Stimulated activated CD8-positive, alpha-beta memory T cell treated with anti-CD3 and anti-CD28 coated beads, Interleukin-4, amount 100 ng/mL, for 48 hours (primary cell): ENCODE measurements around the gene LPIN2.
A peak's percentile ranks its signal among the peaks of the same experiment; 100 is the strongest.
"Not testable (repeated sequence)": the region's sequence is repeated elsewhere in the genome, so short reads cannot be mapped to it uniquely, and the experiment has no call there.

Experiments
- DNase-seq: peaks from one replicate; pipeline ENCODE4 v3.0.0-alpha.2; 2020

The LPIN2 gene, protein sequence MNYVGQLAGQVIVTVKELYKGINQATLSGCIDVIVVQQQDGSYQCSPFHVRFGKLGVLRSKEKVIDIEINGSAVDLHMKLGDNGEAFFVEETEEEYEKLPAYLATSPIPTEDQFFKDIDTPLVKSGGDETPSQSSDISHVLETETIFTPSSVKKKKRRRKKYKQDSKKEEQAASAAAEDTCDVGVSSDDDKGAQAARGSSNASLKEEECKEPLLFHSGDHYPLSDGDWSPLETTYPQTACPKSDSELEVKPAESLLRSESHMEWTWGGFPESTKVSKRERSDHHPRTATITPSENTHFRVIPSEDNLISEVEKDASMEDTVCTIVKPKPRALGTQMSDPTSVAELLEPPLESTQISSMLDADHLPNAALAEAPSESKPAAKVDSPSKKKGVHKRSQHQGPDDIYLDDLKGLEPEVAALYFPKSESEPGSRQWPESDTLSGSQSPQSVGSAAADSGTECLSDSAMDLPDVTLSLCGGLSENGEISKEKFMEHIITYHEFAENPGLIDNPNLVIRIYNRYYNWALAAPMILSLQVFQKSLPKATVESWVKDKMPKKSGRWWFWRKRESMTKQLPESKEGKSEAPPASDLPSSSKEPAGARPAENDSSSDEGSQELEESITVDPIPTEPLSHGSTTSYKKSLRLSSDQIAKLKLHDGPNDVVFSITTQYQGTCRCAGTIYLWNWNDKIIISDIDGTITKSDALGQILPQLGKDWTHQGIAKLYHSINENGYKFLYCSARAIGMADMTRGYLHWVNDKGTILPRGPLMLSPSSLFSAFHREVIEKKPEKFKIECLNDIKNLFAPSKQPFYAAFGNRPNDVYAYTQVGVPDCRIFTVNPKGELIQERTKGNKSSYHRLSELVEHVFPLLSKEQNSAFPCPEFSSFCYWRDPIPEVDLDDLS

DNA sequence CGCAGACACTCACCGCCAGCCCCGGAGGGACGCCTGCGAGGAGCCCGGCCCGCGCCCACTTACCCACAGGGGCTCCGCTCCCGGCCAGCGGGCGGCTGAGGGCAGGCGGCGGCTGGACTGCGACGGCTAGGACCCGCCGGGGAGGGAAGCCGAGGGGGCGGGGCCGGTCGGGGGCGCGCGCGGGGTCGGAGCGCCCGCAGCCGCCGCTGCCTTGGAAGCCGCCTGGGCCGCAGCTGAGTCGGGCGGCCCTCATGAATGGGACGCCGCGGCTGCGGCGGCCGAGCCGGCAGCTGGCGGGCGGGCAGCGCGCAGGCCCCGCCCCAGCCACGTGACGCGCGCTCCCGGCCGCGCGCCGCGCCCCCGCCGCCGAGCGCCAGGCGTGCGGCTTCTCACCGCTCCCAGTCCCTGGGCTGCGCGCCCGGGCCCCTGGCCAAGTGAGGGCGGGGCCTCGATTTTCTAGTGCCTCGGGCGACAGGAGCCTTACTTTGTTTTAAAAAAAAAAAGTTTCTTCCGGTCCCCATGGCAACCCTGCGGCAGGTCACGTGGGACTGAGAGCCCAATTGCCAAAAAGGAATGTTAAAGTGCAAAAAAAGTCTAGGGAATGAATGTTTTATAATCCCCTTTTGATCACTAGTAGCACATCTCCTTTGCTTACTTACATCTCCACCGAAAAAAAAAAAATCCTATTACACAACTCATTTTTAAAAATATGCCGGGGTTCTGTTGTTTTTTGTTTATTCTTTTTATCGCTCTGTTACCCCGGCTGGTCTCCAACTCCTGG is at the start of gene LPIN2:
Gene LPIN2 (minus strand): TSS at position 121 of the 781 bp plus-strand sequence. CDS start 52,304 bp downstream, outside the sequence.
- peak; percentile 95 for DNase-seq

- peak; percentile 67 for DNase-seq
These were observed 48.8 kb upstream of the LPIN2 start for GRCh38 chr18:3061581-3062312.

DNA sequence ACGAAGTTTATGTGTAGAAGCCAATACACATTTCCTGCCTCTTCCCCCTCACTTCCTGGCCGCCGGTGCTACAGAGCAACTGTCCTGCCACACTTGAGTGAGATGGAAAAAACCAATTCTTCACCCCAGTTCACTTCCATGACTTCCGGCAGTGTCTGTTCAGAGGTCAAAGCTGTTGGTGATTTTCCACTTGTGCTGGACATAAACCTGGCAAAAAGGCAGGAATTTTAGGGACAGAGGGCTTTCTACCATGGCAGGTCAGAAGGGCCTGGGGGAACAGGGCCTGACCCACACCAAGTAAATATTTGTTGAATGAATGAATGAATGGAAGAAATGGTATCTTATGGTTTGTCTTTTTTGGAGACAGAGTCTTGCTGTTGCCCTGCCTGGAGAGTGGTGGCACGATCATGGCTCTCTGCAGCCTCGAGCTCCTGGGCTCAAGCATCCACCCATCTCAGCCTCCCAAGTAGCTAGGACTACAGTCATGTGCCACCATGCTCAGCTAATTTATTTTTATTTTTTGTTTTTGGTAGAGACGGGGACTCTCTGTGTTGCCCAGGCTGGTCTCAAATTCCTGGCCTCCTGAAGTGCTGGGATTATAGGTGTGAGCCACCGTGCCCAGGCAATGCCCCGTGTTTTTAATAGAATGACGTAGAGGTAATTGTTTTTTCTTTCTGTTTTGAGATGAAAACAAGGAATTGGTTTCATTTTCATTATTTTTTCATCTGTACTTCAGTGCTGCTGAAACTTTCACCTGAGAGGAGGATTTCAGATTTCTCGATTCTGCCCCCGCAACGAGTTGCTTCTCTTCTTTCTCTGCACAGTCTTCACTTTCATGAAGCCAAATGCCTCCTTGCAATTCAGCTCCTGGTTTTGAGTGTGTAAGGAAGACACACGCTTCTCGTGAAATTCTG is 48.0 kb upstream of the LPIN2 start:
- peak; percentile 60 for DNase-seq

GRCh38 chr18:3059272-3059671 is 46.3 kb upstream of the LPIN2 start:
- no peak for DNase-seq

- no peak for DNase-seq
These were observed 45.6 kb upstream of the LPIN2 start for GRCh38 chr18:3058328-3059191.

DNA sequence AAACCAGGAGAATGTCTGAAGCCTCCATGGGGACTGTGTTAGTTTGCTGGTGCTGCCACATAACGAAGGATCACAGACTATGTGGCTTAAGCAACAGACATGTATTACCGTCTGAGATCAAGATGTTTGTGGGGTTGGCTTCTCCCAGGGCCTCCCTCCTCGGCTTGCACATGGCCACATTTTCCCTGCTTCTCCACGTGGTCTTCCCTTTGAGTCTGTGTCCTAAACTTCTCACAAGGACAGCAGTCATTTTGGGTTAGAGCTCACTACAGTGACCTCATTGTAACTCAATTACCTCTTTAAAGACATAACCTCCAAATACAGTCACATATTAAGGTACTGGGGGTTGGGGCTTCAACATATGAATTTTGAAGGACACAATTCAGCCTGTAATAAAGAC is 44.6 kb upstream of the LPIN2 start:
- no peak for DNase-seq

GRCh38 chr18:3056311-3056710 is 43.4 kb upstream of the LPIN2 start:
- no peak for DNase-seq

DNA sequence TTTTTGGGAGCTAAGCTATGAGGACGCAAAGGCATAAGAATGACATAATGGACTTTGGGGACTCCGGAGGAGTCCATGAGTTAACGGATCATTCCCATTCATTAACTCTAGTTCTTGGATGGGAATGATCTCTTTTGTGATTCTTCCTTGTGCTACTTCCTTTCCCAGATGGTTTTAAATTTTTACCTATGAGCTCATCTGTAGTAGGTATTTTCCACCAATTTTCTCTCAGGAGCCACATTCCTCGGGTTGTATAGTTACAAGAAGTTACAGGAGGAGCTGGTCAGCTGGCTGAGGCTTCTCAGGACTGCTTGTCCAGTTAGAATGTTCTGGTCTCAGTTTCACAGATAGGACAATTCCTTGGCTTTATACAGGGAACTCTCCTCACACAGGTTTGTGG is 42.9 kb upstream of the LPIN2 start:
- no peak for DNase-seq

- DNase-seq, result no peak
These were observed 42.3 kb upstream of the LPIN2 start for GRCh38 chr18:3055186-3055728.

- no peak for DNase-seq
These were observed 41.8 kb upstream of the LPIN2 start for GRCh38 chr18:3054780-3055179.

DNA sequence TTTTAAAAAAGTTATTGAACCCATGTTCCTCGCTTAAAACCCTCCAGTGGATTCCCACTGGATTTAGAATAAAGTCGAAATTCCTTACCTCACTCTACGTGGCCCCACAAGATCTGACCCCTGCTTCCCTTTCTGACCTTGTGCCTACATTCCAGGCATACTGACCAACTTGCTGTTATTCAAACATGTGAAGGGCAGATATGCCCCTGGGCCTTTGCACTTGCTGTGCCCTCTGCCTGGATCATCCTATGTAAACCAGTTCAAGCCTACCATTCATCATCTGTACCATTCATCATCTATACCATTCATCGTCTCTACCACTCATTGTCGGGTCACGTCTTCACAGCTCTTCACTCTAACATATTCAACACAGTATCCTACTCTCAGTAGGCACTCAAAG is 41.3 kb upstream of the LPIN2 start:
- DNase-seq, result no peak

DNA sequence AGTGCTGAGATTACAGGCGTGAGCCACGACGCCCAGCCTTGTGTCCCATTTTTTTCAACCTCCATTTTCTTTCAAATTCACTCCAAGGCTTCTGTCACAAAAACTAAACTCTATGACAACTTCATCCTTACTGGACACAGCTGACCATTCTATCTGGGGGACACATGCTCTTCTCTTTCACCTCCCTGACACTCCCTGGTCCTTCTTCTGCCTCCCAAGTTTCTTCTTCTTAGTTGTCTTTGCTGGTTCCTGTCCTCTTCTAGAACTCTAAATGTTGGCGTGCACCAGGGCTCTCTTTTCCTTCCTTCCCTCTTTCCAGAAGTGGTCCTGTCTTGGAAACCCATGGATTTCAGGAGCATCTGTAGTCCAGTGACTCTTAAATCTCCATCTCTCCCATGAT is 40.1 kb upstream of the LPIN2 start:
- DNase-seq, result peak; percentile 10

GRCh38 chr18:3052411-3052758 is 39.4 kb upstream of the LPIN2 start:
- DNase-seq, result peak; percentile 4

- peak; percentile 12 for DNase-seq
These were observed 38.9 kb upstream of the LPIN2 start for GRCh38 chr18:3051718-3052410.

DNA sequence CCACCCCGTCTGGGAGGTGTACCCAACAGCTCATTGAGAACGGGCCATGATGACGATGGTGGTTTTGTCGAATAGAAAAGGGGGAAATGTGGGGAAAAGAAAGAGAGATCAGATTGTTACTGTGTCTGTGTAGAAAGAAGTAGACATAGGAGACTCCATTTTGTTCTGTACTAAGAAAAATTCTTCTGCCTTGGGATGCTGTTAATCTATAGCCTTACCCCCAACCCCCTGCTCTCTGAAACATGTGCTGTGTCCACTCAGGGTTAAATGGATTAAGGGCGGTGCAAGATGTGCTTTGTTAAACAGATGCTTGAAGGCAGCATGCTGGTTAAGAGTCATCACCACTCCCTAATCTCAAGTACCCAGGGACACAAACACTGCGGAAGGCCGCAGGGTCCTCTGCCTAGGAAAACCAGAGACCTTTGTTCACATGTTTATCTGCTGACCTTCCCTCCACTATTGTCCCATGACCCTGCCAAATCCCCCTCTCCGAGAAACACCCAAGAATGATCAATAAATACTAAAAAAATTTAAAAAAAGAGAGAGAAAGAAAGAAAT is 37.0 kb upstream of the LPIN2 start:
- not testable (repeated sequence) for DNase-seq

GRCh38 chr18:3048820-3049349 is 35.9 kb upstream of the LPIN2 start:
- DNase-seq, result no peak

DNA sequence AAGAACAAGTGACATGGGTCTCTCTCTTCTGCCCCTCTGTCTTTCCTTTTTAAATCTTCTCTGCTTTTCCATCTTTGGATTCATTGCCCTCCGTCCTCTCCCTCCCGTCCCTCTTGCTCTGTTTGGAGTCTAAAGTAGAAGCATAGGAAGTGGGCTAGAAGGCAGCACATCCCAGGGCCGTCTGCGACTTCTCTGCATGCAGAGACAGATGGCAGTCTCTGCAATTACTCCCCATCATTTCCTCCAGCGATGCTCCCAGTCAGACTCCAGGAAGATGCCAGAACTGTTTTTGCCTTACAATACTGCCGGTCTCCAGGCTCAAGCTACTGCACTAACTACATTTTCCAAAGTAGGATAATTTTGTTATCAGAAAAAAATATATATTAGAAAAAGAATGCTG is 35.2 kb upstream of the LPIN2 start:
- DNase-seq, result no peak

DNA sequence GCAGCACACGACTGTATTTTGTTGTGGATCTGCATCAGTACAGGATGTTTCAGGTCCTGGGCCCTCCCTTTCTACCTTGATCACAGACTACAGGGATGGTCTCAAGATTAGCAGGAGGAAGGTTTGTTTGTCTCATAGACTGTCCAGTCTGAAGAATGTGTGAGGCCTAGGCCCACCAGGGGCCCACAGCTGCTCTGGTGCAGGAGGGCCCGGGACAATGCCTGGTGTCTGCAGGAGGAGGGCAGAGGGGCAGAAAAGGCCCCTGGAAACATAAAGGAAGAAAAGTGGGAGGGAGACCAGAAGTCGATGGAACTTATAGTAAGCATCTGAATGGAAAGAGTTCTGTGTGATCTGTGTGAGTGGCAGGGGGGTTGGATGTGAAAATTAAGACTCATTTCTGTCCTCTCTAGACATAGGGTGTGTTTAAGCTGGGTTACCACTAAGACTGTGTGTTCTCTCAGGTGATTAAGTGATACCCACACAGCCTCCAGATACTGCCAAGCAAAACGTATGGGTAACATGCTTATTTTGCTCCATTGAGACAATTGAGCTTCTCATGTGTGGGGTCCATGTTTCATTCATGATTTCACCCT is 33.4 kb upstream of the LPIN2 start:
- DNase-seq, result no peak
